Thyroid gland (tissue), 4 donors: Measurements from ENCODE around the gene ZCCHC17. TPM values are rescaled to one million over a fixed set of nuclear protein-coding genes. Genes with fewer than 3 reads are reported as not detected.

Experiments
- DNase-seq, 2 donors: peaks; one replicate each; pipeline ENCODE4 v3.0.0-alpha.2; 2019
- H3K27ac ChIP-seq, 3 donors: fragments of 200-600 bp; sonication (generic); 1 replicate in 2 of 3; 2 replicates in 1 of 3; pipeline ENCODE4 v1.5.1; 2016 to 2019; ENCODE audit warnings: mild to moderate bottlenecking in 1 of 3, moderate library complexity in 1 of 3
- H3K27me3 ChIP-seq: fragments of 200-600 bp; sonication (generic); one replicate; pipeline ENCODE4 v1.5.1; 2019
- H3K36me3 ChIP-seq, 2 donors: fragments of 200-600 bp; sonication (generic); one replicate each; pipeline ENCODE4 v1.5.1; 2016 to 2019
- H3K4me1 ChIP-seq, 2 donors: fragments of 200-600 bp; sonication (generic); one replicate each; pipeline ENCODE4 v1.5.1; 2017 to 2019
- H3K4me3 ChIP-seq, 3 donors: fragments of 200-600 bp; sonication (generic); replicated peaks in 1 of 3; 1 replicate in 2 of 3; 2 replicates in 1 of 3; pipeline ENCODE4 v1.5.1; 2016; ENCODE audit warnings: mild to moderate bottlenecking in 1 of 3
- H3K9me3 ChIP-seq: fragments of 200-600 bp; sonication (generic); one replicate; pipeline ENCODE4 v1.5.1; 2017
- POLR2A ChIP-seq, 2 donors: fragments of 450-650 bp; IDR thresholded peaks; one replicate each; pipeline ENCODE4 v1.6.1; 2017; ENCODE audit warnings: antibody characterized with exemption in 2 of 2, mild to moderate bottlenecking in 2 of 2, moderate library complexity in 1 of 2
- WGBS, 2 donors: methylation state at CpG; one replicate each; pipeline ENCODE4 v1.1.5; 2017; 5-methylcytosine and 5-hydroxymethylcytosine counted together
- intact Hi-C: fragments of 100-400 bp; cut with DNase I; formaldehyde crosslinking; loops from one replicate; pipeline ENCODE4 v1.15.1; 2023
- total RNA-seq, 4 donors: library from RNA; depleted of rRNA; stranded (reverse); fragments of >200 nt; gene quantifications; one replicate each; pipeline ENCODE4 v1.2.3, GENCODE V29; 2016
- TF ChIP-seq, protein P1 (sequence below), 6 experiments: fragments of 200-600 bp in 3 of 6; fragments of 450-650 bp in 3 of 6; sonication (generic) in 3 of 6; IDR thresholded peaks; one replicate each; pipeline ENCODE4 v1.5.1; 2016 to 2019; ENCODE audit warnings: antibody characterized with exemption in 6 of 6, mild to moderate bottlenecking in 2 of 6, inconsistent platforms in 1 of 6, moderate library complexity in 1 of 6

Gene ZCCHC17
- total RNA-seq, 4 donors from 2014 or later = 20.0 to 29.8 (median 23.9) TPM

DNA sequence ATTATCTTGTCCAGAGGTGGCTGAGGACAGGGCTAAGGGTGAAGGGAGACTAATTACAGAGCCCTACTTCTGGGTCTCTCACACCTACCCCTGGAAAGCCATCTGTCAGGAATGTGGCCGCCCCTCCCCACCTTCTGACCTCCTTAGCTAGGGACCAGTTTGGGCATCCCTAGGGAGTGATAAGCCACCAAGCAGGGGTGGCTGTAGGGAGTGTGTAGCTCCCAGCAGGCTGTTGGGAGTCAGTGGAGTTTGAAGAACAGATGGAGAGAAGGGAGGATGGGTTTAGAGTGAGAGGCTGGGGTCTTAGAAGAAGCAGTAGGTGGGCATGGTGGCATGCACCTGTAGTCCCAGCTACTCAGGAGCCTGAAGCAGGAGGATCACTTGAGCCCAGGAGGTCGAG lies 115.4 kb downstream of the ZCCHC17 start:
- no peak for DNase-seq
- no peak for TF ChIP-seq POLR2A (IDR thresholded peaks at IDR 0.05)
- TF ChIP-seq, protein P1, sequence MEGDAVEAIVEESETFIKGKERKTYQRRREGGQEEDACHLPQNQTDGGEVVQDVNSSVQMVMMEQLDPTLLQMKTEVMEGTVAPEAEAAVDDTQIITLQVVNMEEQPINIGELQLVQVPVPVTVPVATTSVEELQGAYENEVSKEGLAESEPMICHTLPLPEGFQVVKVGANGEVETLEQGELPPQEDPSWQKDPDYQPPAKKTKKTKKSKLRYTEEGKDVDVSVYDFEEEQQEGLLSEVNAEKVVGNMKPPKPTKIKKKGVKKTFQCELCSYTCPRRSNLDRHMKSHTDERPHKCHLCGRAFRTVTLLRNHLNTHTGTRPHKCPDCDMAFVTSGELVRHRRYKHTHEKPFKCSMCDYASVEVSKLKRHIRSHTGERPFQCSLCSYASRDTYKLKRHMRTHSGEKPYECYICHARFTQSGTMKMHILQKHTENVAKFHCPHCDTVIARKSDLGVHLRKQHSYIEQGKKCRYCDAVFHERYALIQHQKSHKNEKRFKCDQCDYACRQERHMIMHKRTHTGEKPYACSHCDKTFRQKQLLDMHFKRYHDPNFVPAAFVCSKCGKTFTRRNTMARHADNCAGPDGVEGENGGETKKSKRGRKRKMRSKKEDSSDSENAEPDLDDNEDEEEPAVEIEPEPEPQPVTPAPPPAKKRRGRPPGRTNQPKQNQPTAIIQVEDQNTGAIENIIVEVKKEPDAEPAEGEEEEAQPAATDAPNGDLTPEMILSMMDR (IDR thresholded peaks at IDR 0.05) = no peak
- Histone ChIP-seq H3K9me3 (no peaks in the 10 kb centered on the region), H3K4me1 (peaks cover 5 to 16% of the 10 kb centered on the region in 2 donors), H3K27me3 (no peaks in the 10 kb centered on the region), H3K36me3 (no peaks in the 10 kb centered on the region), H3K27ac (no peak overlapping the region), H3K4me3 (peak overlapping the region in 1 of 3 donors; percentile 80)
- intact Hi-C loops = no loop called here
- 52 to 56% methylated on average over 1 to 2 of the region's 2 CpGs for WGBS, 2 donors

DNA sequence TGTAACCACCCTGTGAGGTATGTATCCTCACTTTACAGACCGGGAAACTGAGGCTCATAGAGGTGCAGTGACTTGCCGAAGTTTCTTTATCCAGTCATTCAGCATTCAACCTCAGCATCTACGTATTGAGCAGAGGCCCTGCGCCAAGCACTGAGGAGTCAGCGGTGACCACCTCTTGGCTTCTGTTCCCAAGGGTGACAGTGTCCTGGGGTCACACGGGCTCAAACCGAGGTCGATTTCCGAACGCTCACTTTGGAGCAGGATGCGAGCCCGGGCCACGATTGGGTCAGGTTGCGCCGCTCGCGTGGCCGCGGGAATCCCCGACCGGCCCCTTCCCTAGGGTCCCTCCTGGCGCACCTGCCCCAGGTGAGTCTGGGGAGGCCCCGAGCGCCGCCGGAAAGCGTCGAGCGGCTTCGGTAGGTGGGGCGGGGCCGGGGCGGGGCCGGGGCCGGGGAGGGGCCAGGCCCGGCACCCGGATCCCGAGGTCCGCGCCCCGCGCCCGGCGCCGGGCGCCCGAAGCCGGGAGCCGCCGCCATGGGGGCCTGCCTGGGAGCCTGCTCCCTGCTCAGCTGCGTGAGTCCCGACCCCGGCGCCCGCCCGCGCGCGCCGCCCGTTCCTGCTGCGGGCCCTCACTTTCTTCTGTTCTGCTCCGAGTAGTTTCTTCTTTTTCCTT lies 116.0 kb downstream of the ZCCHC17 start, which contains the start of gene SERINC2:
Gene SERINC2 (plus strand): TSS at position 482 of the 673 bp plus-strand sequence. CDS start 53 bp downstream, at position 535.
- intact Hi-C loops = no loop called here
- no peaks in the 10 kb centered on the region for H3K36me3 ChIP-seq
- DNase-seq = peak; percentile 61 to 64
- H3K9me3 ChIP-seq = no peaks in the 10 kb centered on the region
- H3K27ac ChIP-seq = peak within 1 kb of the TSS; percentile 80 to 94 (median 84)
- peaks cover 5 to 16% of the 10 kb centered on the region in 2 donors for H3K4me1 ChIP-seq
- TF ChIP-seq, protein P1 (IDR thresholded peaks at IDR 0.05) = no peak
- TF ChIP-seq POLR2A (IDR thresholded peaks at IDR 0.05) = peak; percentile 32 to 65
- peak within 1 kb of the TSS; percentile 49 to 85 (median 80) for H3K4me3 ChIP-seq
- WGBS, 2 donors = 1 to 6% methylated on average over 22 to 23 of the region's 63 CpGs
- H3K27me3 ChIP-seq = no peaks in the 10 kb centered on the region

DNA sequence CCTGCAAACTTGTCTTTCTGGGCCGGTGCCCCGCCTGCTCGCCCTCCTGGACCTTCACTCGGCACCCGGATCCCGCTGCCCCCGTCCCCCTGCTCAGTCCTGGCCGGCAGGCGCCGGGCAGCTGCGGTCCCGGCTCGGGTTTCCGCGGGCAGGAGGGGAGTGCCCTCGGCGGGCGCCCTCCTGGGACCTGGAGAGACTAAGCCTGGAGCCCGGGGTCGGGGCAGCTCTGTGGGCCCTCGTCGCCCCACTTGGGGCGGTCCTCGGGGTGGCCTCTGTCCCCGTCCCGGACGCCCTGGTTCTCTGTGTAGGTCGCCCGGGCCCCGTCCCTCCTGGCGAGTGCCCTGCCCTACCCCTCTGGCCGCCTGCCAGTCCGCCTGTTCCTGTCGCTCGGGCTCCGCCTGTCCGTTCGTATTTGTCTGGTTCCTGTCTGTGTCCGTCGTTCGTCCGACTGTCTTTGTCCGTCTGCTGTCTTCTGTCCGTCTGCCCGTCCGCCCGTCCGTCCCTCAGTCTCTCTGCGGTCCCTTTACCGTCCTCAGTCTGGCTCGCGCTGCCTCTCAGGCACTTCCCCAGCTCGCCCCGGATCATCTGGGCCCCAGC lies 116.7 kb downstream of the ZCCHC17 start:
- intact Hi-C loops = no loop called here
- peak overlapping the region; percentile 80 to 94 (median 84) for H3K27ac ChIP-seq
- H3K27me3 ChIP-seq = no peaks in the 10 kb centered on the region

More for the DNA sequence above, 116.7 kb downstream of the ZCCHC17 start:
- WGBS, 2 donors = 0% methylated on average over 35 to 45 of the region's 54 CpGs
- Histone ChIP-seq H3K4me3 (peak overlapping the region; percentile 49 to 85 (median 80)), H3K36me3 (no peaks in the 10 kb centered on the region), H3K9me3 (no peaks in the 10 kb centered on the region), H3K4me1 (peaks cover 5 to 16% of the 10 kb centered on the region in 2 donors)
- TF ChIP-seq POLR2A (IDR thresholded peaks at IDR 0.05) = peak in 1 of 2 donors; percentile 12
- TF ChIP-seq, protein P1 (IDR thresholded peaks at IDR 0.05) = no peak
- DNase-seq = peak; percentile 86 to 89

Other genes with a start within 250 kb of the ZCCHC17 start
- 100 to 1,000 TPM; 118 to 191 (median 132) TPM for gene PUM1, start 231.3 kb upstream of the ZCCHC17 start, total RNA-seq
- gene NKAIN1, start 57.1 kb upstream of the ZCCHC17 start, total RNA-seq = not detected
- gene SNRNP40, start 244 bp upstream of the ZCCHC17 start, total RNA-seq = 10 to 100 TPM; 39.2 to 63.3 (median 58.7) TPM
- gene FABP3, start 76.0 kb downstream of the ZCCHC17 start, total RNA-seq = 1 to 10 TPM in 3 of 4 donors, not detected in 1; 2.3 to 6.6 (median 5.4) TPM
- 10 to 100 TPM; 28.9 to 57.7 (median 37.7) TPM for gene SERINC2, start 116.2 kb downstream of the ZCCHC17 start, total RNA-seq